Measurements from ENCODE around the gene TMEM179B. TPM values are rescaled to one million over a fixed set of nuclear protein-coding genes. Genes with fewer than 3 reads are reported as not detected.

Gene TMEM179B
- total and polyA plus RNA-seq, 9 of the 15 experiments (the other 6 are each of a cell fraction or from before 2014, with no cell fraction given), result 27.7 to 105 (median 37.0) TPM

- TF ChIP-seq TFE3 (CRISPR knock-in tag; IDR thresholded peaks at IDR 0.05) (no peak), MTA3 (IDR thresholded peaks at IDR 0.05; ENCODE audit: borderline replicate concordance) (no peak), NR2C2 (CRISPR knock-in tag; IDR thresholded peaks at IDR 0.05) (no peak), NR2C2 (tag; IDR thresholded peaks at IDR 0.05) (no peak), ZNF282 (CRISPR knock-in tag; IDR thresholded peaks at IDR 0.05) (no peak), ZNF280A (IDR thresholded peaks at IDR 0.05; ENCODE audit: low read depth, partially characterized antibody) (no peak), C11orf30 (IDR thresholded peaks at IDR 0.05; ENCODE audit: low read depth) (peak; percentile 53; the same call in 1 of the 2 replicates), ATF3 (IDR thresholded peaks at IDR 0.05) (peak; percentile 48), ATF3 (CRISPR knock-in tag; conservative IDR thresholded peaks at IDR 0.05) (no peak), PTTG1 (tag; IDR thresholded peaks at IDR 0.05; ENCODE audit: low read depth) (no peak), SNIP1 (IDR thresholded peaks at IDR 0.05; ENCODE audit: low read depth) (no peak), SRF (CRISPR knock-in tag; IDR thresholded peaks at IDR 0.05) (no peak), PREB (CRISPR knock-in tag; IDR thresholded peaks at IDR 0.05) (no peak), CBX2 (IDR thresholded peaks at IDR 0.05; ENCODE audit: insufficient read depth, low read length, poor library complexity, severe bottlenecking) (no peak), CEBPG (CRISPR knock-in tag; IDR thresholded peaks at IDR 0.05) (peak; percentile 63), CEBPG (tag; conservative IDR thresholded peaks at IDR 0.05 in 1 of 2, IDR thresholded peaks at IDR 0.05 in 1 of 2) (peak; percentile 60 to 64; a peak in 3 of 4 replicates), NR0B1 (IDR thresholded peaks at IDR 0.05; ENCODE audit: partially characterized antibody) (no peak)
Measured at GRCh38 chr11:62806611-62807121, 19.5 kb downstream of the TMEM179B start (continued).
